Iris pigment epithelial cell (primary cell): ENCODE measurements around the gene TBXA2R.
A peak's percentile ranks its signal among the peaks of the same experiment; 100 is the strongest.
"Not testable (repeated sequence)": the region's sequence is repeated elsewhere in the genome, so short reads cannot be mapped to it uniquely, and the experiment has no call there.

Experiments
- DNase-seq: peaks from one replicate; pipeline ENCODE4 v3.0.0-alpha.2; 2011; ENCODE audit warnings: low read depth

Gene TBXA2R

DNA sequence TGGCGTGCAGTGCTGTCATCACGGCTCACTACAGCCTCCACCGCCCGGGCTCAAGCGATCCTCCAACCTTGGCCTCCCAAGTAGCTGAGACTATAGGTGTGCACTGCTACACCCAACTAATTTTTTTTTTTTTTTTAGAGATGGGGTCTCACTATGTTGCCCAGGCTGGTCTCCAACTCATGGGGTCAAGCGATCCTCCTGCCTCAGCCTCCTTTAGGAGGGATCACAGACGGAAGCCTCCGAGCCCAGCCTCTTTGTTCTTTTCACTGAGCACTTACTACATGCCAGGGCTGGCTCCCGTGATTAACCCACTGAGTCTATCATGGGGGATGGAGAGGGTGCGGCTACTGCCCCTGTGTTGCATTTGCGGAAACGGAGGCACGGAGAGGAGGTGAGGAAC is 32.8 kb upstream of the TBXA2R start:
- DNase-seq = no peak

GRCh38 chr19:3638208-3639193 is 31.8 kb upstream of the TBXA2R start:
- DNase-seq = no peak

DNA sequence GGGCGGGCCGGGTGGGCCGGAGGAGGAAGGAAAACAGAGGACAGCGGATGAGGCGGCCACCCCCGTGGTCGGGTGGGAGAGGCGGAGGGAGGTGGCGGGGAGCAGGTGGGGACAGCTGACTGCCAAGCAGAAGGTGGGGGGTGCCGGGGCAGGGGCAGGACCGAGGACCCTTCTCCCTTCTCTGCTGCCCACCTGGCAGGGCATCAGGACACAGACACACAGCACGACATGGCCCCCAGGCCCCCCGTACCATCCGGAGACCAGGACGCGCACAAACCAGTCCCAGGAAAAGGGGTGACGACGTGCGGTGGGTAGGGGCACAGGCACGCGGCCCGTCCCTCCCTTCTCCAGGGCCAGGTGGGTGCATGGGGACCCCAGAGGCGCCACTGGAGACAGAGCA is 30.9 kb upstream of the TBXA2R start:
- DNase-seq = no peak

DNA sequence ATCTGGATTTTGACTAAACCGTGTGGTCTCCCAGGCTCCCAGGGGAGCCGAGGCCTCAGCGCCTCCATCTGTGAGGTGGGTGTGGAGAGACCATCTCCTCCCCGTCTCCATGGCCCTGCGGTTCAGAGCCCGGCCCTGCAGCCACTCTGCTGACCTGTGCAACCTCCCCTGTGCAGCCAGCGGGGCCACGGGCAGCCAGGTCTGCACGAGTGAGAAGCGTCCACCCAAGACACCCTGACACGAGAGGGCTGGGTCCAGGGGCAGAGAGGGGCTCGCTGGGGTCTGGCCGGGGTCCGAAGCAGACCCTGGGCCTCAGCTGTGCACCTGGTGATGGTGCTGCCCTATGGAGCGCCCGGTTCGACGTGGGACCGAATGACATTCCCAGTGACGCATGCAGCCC is 30.3 kb upstream of the TBXA2R start:
- DNase-seq = no peak

DNA sequence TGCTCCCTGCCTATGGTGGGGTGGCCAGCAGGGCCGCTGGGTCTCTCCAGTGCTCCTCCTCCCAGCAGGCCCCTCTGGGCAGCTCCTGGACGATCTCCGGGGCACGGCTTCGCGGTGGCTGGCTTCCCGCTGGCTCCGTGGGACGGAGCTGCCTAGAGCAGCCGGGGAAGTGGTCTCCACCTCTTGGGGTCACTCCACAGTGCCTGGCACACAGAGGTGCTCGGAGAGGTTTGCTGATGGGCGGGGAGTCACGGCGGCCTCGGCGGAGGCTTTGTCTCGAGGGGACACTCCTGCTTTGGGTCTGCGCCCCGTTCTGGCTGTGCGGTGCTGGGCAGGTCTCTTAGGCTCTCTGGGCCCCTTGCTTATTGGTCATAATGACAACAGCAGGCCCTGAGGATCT is 29.8 kb upstream of the TBXA2R start:
- no peak for DNase-seq

GRCh38 chr19:3634496-3635045 is 27.9 kb upstream of the TBXA2R start:
- DNase-seq = no peak

- no peak for DNase-seq
Observed at GRCh38 chr19:3633559-3633988, 26.9 kb upstream of the TBXA2R start.

DNA sequence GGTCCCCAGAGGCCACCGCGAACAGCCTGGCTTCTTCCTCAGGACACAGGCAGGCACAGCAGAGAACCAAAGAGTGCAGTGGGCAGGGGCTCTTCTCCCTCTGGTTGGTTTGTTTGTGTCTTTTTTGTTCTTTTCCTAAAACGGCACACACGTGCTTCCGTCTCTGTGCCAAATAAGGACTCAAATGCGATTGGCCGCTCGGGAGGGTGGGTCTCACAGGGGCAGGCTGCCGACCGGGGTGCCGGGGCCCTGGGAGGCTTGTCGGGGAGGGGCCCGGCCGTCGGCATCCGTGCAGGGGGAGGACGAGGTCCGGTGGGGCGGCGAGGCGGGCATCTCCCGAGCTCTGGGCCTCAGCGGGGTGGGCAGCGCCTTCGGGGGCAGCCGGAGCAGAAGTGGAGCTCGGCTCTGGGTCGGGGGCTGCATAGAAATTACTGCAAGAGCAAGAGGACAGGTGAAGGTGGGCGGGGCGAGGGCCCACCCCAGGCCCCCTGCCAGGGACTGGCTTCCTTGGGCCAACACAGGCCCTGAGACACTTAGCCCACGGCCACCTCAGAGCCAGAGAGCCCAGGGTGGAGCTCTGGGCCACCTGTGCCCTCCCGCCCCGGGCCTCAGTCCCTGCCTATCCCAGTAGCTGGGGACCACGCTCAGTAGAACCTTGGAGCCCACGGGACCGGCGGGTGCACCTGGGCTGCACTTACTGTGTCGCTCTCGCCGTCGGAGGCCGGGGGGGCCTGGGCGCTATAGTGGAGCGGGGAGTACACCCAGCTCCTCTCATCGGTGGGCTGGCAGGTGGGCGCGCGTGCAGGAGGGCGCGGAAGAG is 26.3 kb upstream of the TBXA2R start:
- DNase-seq = no peak

DNA sequence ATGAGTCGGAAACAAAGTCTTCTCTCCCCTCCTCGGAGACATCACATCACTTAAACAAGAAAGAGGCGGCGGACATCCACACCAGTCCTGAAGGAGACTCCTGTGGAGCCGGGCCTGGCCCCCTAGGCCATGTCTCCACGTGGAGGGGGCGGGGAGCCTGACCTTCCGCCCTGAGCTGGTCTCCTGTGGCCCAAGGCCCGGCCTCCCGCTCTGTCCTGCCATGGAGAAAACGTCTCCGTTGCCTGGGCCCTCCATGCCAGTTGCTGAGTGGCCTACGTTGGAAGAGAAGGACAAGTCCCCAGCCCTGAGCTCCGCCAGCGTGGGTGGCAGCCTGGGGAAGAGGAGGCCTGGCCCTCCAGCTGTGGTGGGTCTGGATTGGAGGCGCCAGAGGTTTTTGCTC is 25.4 kb upstream of the TBXA2R start:
- DNase-seq = no peak

DNA sequence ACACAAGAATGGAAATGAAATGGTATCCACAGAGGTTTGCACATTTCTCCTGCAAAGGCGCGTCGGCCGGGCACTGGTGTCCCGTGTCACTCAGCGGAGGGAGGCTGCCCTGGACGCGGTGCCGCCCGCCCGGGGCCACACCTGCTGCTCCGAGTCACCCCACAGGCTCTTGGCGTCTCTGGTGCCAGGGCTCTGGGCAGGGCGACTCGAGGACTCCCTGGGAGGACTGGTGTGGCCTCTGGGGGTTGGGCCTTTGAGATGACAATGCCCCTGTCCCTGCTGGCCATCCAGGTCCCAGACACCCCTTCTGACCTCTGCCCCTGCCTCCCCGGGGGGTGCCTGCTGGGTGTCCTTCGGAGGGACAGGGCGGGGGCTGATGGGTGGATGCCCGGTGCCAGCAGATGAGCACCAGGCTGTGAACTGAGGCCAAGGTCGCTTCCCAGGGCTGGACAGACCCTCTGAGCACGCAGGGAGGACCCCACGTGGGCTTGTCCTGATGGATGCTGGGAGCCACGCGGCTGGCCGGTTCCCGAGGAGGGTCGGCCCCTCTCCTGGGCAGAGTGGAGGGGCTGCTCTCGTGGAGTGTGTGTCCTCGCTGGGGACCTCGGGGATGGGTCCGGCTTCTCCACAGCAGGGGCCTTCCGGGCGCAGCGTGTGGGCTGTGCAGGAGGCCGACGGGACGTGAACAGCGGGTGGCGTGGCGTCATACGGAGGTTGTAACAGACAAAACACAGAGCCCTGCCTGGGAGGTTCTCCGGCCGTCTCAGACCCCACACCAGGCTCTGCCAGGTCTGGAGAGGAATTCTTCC is 24.6 kb upstream of the TBXA2R start:
- DNase-seq = no peak

DNA sequence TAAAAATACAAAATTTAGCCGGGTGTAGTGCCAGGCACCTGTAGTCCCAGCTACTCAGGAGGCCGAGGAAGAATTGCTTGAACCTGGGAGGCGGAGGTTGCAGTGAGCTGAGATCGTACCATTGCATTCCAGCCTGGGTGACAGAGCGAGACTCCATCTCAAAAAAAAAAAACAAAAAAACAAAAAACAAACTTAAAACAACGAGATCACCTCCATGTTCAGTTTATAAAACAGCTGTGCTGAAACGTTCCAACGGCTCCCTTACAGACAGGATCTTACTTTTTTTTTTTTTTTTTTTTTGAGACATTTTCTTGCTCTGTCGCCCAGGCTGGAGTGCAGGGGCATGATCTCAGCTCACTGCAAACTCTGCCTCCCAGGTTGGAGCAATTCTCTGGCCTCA is 22.1 kb upstream of the TBXA2R start:
- not testable (repeated sequence) for DNase-seq

GRCh38 chr19:3627351-3627723 is 20.7 kb upstream of the TBXA2R start:
- no peak for DNase-seq

DNA sequence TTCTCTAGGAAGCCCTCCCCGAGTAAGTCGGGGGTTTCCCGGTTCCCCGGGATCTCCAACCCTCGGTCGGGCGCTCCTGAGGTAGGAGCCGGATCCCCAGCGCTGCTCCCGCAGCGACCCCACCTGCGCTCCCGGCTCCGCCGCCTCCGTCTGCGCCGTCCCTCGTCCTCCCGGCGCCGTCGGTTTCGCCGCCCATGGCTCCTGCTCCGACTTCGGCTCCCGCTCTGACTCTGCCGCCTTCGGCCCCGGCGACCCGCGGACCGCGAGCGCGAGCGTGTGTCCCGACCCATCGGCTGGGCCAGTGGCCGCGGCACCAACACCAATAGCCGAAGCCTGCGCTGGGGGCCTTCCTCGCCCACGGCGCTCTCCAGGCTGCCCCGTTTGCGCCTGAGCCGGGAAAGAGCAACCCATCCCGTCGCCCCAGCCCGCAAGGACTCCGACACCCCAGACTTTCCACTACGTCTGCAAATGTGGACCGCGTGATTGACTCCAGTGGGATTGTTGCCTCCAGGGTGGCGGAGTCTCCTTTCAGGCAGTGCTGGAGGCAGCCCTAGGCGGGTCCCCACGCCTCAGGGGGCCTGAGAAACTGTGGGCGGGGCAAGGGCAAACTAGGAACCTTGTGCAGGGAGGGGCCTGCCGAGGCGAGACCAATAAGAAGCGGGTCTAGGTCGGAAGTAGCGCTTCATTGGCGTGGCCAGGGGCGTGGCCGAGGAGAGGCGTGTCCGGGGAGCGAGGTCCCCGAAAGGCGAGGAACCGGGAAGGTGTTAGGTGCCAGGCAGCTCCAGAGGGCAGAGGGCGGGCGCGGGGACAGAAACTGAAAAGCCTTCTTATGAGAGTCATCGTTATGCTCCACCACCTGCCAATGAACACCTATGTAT is 20.0 kb upstream of the TBXA2R start, which contains the start of gene CACTIN:
TSS of gene CACTIN (minus strand) at position 318 of the 878 bp plus-strand sequence. CDS start at position 290, 28 bp downstream.
- DNase-seq = peak; percentile 97

GRCh38 chr19:3625996-3626472 is 19.4 kb upstream of the TBXA2R start:
- DNase-seq = peak; percentile 12

- no peak for DNase-seq
Observed at GRCh38 chr19:3623716-3624115, 17.0 kb upstream of the TBXA2R start.

GRCh38 chr19:3622224-3622623 is 15.5 kb upstream of the TBXA2R start:
- no peak for DNase-seq

- DNase-seq = no peak
Observed at GRCh38 chr19:3621689-3622088, 15.0 kb upstream of the TBXA2R start.

DNA sequence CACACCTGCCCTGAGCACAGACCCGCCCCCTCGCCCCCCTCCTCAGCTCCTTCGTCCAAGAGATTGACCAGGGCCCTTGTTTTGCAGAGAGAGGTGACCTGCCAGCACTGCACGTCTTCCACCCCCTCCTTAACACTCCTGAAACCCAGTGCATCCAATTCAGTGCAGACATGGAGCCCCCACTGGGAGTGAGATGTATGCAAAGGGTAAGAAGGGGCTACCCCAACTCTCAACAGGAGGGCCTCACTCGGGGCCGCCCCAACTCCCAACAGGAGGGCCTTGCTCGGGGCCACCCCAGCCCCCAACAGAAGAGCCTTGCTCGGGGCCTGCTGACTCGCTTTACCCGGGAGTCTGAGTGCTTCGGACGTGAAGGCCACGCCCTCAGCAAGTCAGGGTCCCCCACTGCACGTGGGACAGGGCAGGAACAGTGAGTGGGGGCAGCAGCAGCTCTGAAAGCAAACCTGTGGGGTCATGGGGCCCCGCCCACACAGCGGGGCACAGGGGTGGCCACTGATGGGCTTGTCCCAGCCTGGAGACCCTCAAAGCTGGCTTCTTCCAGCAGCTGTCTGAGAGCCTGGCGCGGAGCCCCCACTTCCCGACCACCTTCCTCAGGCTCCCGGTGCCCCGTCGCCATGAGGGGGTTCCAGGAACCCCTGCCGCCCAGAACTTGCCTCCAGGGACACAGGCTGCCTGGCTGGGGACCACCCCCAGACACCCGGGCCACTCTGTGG is 14.3 kb upstream of the TBXA2R start:
- no peak for DNase-seq

DNA sequence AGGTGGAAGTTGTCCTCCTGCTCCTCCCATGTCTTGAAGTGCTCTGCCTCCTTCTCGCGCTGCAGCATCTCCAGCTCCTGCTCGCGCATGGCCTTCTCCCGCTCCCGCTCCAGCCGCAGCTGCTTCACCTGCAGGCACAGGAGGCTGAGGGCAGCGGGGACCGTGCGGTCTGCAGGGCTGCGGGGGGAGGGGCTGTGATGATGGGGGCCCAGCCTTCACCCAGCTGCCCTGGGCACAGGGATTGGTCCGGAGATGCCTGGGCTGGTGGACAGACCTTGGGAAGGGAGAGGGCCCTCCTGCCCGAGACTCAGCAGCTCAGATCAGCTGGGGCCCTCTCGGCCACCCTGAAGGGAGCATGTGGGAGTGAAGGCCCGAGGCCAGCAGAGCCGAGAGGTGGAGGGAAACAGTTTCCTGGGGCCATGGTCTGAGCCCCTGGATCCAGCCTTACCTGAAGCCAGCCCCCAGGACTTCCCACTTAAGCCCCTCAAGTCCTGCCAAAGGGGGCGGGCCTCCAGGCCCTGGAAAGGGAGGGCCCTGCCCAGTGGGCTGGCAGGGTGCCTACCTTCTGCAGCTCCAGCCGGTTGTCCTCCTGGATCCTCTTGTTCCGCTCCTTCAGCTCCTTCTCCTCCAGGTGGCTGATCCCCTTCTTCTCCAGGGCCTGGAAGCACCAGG is 13.6 kb upstream of the TBXA2R start:
- DNase-seq = no peak
